HepG2 (cell line): Measurements from ENCODE around the gene DSEL. TPM values are rescaled to one million over a fixed set of nuclear protein-coding genes. Genes with fewer than 3 reads are reported as not detected.

Source experiments
- CEBPG ChIP-seq: IDR thresholded peaks from 2 replicates; pipeline ENCODE4 v1.6.1; 2016
- DMAP1 ChIP-seq: IDR thresholded peaks from 2 replicates; pipeline ENCODE4 v1.6.1; 2016
- FOSL2 ChIP-seq: sonication (generic); formaldehyde crosslinking; IDR thresholded peaks from 2 replicates; pipeline ENCODE4 v1.4.0; 2020; ENCODE audit warnings: missing genetic modification reagents
- HNF4G ChIP-seq, 2 experiments: sonication (generic) in 1 of 2; formaldehyde crosslinking in 1 of 2; IDR thresholded peaks; 2 replicates each; pipeline versions ENCODE4 v1.4.0 to v1.6.1; 2011 to 2020; ENCODE audit warnings: borderline replicate concordance in 2 of 2, low read depth in 2 of 2, mild to moderate bottlenecking in 2 of 2, low read length in 1 of 2, missing genetic modification reagents in 1 of 2, moderate library complexity in 1 of 2
- NRL ChIP-seq: sonication (generic); formaldehyde crosslinking; IDR thresholded peaks from 2 replicates; pipeline ENCODE4 v1.5.0; 2020; ENCODE audit warnings: missing genetic modification reagents, mild to moderate bottlenecking, moderate library complexity, borderline replicate concordance
- PHF5A ChIP-seq: IDR thresholded peaks from one replicate; pipeline ENCODE4 v1.6.1; 2018; ENCODE audit warnings: low read depth, missing genetic modification reagents; ENCODE audit not compliant: unreplicated experiment
- SP4 ChIP-seq: sonication (generic); formaldehyde crosslinking; IDR thresholded peaks from 2 replicates; pipeline ENCODE4 v1.8.1; 2023; ENCODE audit warnings: mild to moderate bottlenecking, missing genetic modification reagents
- SYNCRIP ChIP-seq: fragments of 200-400 bp; formaldehyde crosslinking; IDR thresholded peaks from 2 replicates; pipeline ENCODE4 v1.6.1; 2018; ENCODE audit warnings: mild to moderate bottlenecking, low read depth, low read length; ENCODE audit not compliant: insufficient read depth
- ZBTB20 ChIP-seq: sonication (generic); formaldehyde crosslinking; IDR thresholded peaks from 2 replicates; pipeline ENCODE4 v1.8.1; 2023; ENCODE audit warnings: missing genetic modification reagents, low read depth, mild to moderate bottlenecking, borderline replicate concordance
- ZBTB21 ChIP-seq: sonication (generic); formaldehyde crosslinking; IDR thresholded peaks from 2 replicates; pipeline ENCODE4 v1.4.0; 2020; ENCODE audit warnings: missing genetic modification reagents
- ZNF235 ChIP-seq: sonication (generic); formaldehyde crosslinking; IDR thresholded peaks from 2 replicates; pipeline ENCODE4 v1.8.1; 2023; ENCODE audit warnings: mild to moderate bottlenecking, missing genetic modification reagents, borderline replicate concordance
- ZNF546 ChIP-seq: sonication (generic); formaldehyde crosslinking; conservative IDR thresholded peaks from 2 replicates; pipeline ENCODE4 v1.8.1; 2023; ENCODE audit warnings: mild to moderate bottlenecking, missing genetic modification reagents
- ZNF607 ChIP-seq: sonication (generic); formaldehyde crosslinking; IDR thresholded peaks from 2 replicates; pipeline ENCODE4 v1.5.1; 2020; ENCODE audit warnings: missing genetic modification reagents, mild to moderate bottlenecking, borderline replicate concordance
- ZNF672 ChIP-seq: sonication (generic); formaldehyde crosslinking; IDR thresholded peaks from 2 replicates; pipeline ENCODE4 v1.8.1; 2022; ENCODE audit warnings: missing genetic modification reagents
- ZNF749 ChIP-seq: sonication (generic); formaldehyde crosslinking; IDR thresholded peaks from 2 replicates; pipeline ENCODE4 v1.8.0; 2022; ENCODE audit warnings: mild to moderate bottlenecking, missing genetic modification reagents, moderate library complexity, borderline replicate concordance
- polyA plus RNA-seq, 8 experiments: library from polyadenylated mRNA; depleted of rRNA in 3 of 8; stranded (reverse) in 7 of 8; unstranded in 1 of 8; fragments of >200 nt; fragmentation: Illumina TruSeq in 4 of 8; extraction: Trizol in 4 of 8; gene quantifications; 2 replicates each; pipeline versions ENCODE4 v1.2.1 to v1.2.3, GENCODE V29; 2011 to 2016; ENCODE audit warnings: low read depth in 4 of 8, missing spikeins in 1 of 8, mixed read lengths in 1 of 8; ENCODE audit not compliant: insufficient read depth in 1 of 8
- total RNA-seq, 5 experiments: library from RNA; depleted of rRNA; stranded (reverse); fragments of >200 nt; fragmentation: Illumina TruSeq; extraction: Trizol; gene quantifications; 2 replicates each; pipeline ENCODE4 v1.2.3, GENCODE V29; 2016; ENCODE audit warnings: low read depth in 1 of 5
- TF ChIP-seq, protein P1 (sequence below): IDR thresholded peaks from 2 replicates; pipeline ENCODE4 v1.6.1; 2016; ENCODE audit warnings: mild to moderate bottlenecking
- TF ChIP-seq, protein P2 (sequence below): sonication (generic); formaldehyde crosslinking; IDR thresholded peaks from 2 replicates; pipeline ENCODE4 v1.4.0; 2020; ENCODE audit warnings: missing genetic modification reagents, borderline replicate concordance
- TF ChIP-seq, protein P3 (sequence below): sonication (generic); formaldehyde crosslinking; IDR thresholded peaks from 2 replicates; pipeline ENCODE4 v1.4.0; 2020; ENCODE audit warnings: missing genetic modification reagents
- TF ChIP-seq, protein P4 (sequence below): sonication (generic); formaldehyde crosslinking; IDR thresholded peaks from 2 replicates; pipeline ENCODE4 v1.9.0; 2022; ENCODE audit warnings: missing genetic modification reagents, mild to moderate bottlenecking, borderline replicate concordance

Gene DSEL
- total and polyA plus RNA-seq, 2 of the 13 experiments (the other 11 are each of a cell fraction or from before 2014, with no cell fraction given): 0.07 to 0.11 TPM

DNA sequence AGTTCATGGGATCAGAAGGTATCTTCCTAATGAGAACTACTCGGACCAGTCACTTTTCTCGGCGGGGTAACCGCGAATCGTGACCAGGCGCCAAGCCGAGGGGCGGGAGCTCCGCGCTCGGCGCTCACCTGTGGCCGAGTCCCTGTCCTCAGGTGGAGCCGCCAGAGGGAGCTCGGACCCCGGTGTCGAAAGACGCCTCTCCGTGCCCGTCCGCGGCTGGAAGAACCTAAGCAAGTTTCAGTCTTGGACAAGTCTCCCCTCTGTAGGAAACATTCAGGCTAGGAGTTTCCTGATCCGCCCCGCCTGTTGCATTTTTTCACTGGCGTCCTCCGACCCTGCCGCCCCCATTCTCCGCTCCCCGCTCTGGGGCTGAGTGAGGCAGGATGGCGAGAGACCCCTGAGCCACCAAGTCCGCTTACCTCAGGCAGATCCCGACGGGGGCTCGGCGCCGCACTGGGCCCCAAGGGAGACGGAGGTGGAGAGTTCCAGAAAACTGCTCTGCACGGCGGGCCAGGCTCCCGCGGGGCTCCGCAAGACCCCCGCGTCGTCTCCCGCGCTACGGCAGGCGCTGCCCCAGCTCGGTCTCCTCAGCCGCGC lies 480 bp downstream of the DSEL start (continued):
- TF ChIP-seq ZNF749 (CRISPR knock-in tag): no peak; the same call in 1 of the 2 replicates
- TF ChIP-seq PHF5A: no peak
- no peak for TF ChIP-seq SYNCRIP
- TF ChIP-seq ZNF235 (CRISPR knock-in tag): no peak
- TF ChIP-seq HNF4G (IDR thresholded peaks at IDR 0.05; ENCODE audit: borderline replicate concordance, low read depth, low read length): no peak
- TF ChIP-seq HNF4G (CRISPR knock-in tag; IDR thresholded peaks at IDR 0.05; ENCODE audit: borderline replicate concordance, low read depth): no peak
- TF ChIP-seq CEBPG (CRISPR knock-in tag): 0 out of 2 replicates have a peak, but pooled peaks have one; percentile 32
- TF ChIP-seq ZNF546: 0 out of 2 replicates have a peak, but pooled peaks have one; percentile 25
- no peak for TF ChIP-seq DMAP1 (CRISPR knock-in tag)
- TF ChIP-seq, protein P1, sequence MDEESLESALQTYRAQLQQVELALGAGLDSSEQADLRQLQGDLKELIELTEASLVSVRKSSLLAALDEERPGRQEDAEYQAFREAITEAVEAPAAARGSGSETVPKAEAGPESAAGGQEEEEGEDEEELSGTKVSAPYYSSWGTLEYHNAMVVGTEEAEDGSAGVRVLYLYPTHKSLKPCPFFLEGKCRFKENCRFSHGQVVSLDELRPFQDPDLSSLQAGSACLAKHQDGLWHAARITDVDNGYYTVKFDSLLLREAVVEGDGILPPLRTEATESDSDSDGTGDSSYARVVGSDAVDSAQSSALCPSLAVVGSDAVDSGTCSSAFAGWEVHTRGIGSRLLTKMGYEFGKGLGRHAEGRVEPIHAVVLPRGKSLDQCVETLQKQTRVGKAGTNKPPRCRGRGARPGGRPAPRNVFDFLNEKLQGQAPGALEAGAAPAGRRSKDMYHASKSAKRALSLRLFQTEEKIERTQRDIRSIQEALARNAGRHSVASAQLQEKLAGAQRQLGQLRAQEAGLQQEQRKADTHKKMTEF: peak; percentile 52
- TF ChIP-seq ZNF672: no peak
- TF ChIP-seq, protein P2, sequence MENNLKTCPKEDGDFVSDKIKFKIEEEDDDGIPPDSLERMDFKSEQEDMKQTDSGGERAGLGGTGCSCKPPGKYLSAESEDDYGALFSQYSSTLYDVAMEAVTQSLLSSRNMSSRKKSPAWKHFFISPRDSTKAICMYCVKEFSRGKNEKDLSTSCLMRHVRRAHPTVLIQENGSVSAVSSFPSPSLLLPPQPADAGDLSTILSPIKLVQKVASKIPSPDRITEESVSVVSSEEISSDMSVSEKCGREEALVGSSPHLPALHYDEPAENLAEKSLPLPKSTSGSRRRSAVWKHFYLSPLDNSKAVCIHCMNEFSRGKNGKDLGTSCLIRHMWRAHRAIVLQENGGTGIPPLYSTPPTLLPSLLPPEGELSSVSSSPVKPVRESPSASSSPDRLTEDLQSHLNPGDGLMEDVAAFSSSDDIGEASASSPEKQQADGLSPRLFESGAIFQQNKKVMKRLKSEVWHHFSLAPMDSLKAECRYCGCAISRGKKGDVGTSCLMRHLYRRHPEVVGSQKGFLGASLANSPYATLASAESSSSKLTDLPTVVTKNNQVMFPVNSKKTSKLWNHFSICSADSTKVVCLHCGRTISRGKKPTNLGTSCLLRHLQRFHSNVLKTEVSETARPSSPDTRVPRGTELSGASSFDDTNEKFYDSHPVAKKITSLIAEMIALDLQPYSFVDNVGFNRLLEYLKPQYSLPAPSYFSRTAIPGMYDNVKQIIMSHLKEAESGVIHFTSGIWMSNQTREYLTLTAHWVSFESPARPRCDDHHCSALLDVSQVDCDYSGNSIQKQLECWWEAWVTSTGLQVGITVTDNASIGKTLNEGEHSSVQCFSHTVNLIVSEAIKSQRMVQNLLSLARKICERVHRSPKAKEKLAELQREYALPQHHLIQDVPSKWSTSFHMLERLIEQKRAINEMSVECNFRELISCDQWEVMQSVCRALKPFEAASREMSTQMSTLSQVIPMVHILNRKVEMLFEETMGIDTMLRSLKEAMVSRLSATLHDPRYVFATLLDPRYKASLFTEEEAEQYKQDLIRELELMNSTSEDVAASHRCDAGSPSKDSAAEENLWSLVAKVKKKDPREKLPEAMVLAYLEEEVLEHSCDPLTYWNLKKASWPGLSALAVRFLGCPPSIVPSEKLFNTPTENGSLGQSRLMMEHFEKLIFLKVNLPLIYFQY: no peak
- TF ChIP-seq ZNF607 (CRISPR knock-in tag): no peak
- no peak for TF ChIP-seq ZBTB20
- TF ChIP-seq SP4 (CRISPR knock-in tag): no peak
- peak; percentile 45; the same call in 1 of the 2 replicates for TF ChIP-seq NRL (CRISPR knock-in tag)
- TF ChIP-seq FOSL2 (CRISPR knock-in tag): peak; percentile 28; the same call in 1 of the 2 replicates
- TF ChIP-seq, protein P3, sequence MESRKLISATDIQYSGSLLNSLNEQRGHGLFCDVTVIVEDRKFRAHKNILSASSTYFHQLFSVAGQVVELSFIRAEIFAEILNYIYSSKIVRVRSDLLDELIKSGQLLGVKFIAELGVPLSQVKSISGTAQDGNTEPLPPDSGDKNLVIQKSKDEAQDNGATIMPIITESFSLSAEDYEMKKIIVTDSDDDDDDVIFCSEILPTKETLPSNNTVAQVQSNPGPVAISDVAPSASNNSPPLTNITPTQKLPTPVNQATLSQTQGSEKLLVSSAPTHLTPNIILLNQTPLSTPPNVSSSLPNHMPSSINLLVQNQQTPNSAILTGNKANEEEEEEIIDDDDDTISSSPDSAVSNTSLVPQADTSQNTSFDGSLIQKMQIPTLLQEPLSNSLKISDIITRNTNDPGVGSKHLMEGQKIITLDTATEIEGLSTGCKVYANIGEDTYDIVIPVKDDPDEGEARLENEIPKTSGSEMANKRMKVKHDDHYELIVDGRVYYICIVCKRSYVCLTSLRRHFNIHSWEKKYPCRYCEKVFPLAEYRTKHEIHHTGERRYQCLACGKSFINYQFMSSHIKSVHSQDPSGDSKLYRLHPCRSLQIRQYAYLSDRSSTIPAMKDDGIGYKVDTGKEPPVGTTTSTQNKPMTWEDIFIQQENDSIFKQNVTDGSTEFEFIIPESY (CRISPR knock-in tag): no peak
- TF ChIP-seq, protein P4, sequence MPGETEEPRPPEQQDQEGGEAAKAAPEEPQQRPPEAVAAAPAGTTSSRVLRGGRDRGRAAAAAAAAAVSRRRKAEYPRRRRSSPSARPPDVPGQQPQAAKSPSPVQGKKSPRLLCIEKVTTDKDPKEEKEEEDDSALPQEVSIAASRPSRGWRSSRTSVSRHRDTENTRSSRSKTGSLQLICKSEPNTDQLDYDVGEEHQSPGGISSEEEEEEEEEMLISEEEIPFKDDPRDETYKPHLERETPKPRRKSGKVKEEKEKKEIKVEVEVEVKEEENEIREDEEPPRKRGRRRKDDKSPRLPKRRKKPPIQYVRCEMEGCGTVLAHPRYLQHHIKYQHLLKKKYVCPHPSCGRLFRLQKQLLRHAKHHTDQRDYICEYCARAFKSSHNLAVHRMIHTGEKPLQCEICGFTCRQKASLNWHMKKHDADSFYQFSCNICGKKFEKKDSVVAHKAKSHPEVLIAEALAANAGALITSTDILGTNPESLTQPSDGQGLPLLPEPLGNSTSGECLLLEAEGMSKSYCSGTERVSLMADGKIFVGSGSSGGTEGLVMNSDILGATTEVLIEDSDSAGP: peak; percentile 33; the same call in 1 of the 2 replicates
- no peak for TF ChIP-seq ZBTB21
- TF ChIP-seq, all 625 proteins: peak for 55
